Neural cell (in vitro differentiated cells): ENCODE results near the gene CD14. TPM values are rescaled to one million over a fixed set of nuclear protein-coding genes. Genes with fewer than 3 reads are reported as not detected.
"Not testable (repeated sequence)": the region's sequence is repeated elsewhere in the genome, so short reads cannot be mapped to it uniquely, and the experiment has no call there.

Experiments
- H2AFZ ChIP-seq: fragments of 200-600, 300-800 bp; sonication (generic), shearing (Covaris generic); 2 replicates; pipeline ENCODE4 v1.6.0; 2014; ENCODE audit warnings: low read depth, mild to moderate bottlenecking, antibody characterized with exemption, low read length, moderate library complexity
- H3F3A ChIP-seq: fragments of 200-600 bp; shearing (Covaris generic); 2 replicates; pipeline ENCODE4 v1.6.1; 2016; ENCODE audit warnings: mild to moderate bottlenecking, moderate library complexity, mixed read lengths, antibody characterized with exemption, low read length; ENCODE audit not compliant: insufficient read depth, poor library complexity, severe bottlenecking
- H3K27ac ChIP-seq: fragments of 200-600, 300-800 bp; sonication (generic), shearing (Covaris generic); 2 replicates; pipeline ENCODE4 v1.5.1; 2014; ENCODE audit warnings: mild to moderate bottlenecking, low read length, moderate library complexity
- H3K27me3 ChIP-seq: fragments of 300-800, 200-600 bp; sonication (generic), shearing (Covaris generic); 2 replicates; pipeline ENCODE4 v1.6.0; 2014; ENCODE audit warnings: mild to moderate bottlenecking, low read depth, low read length, moderate library complexity; ENCODE audit not compliant: insufficient read depth
- H3K36me3 ChIP-seq: fragments of 300-800, 200-600 bp; sonication (generic), shearing (Covaris generic); 2 replicates; pipeline ENCODE4 v1.5.1; 2014; ENCODE audit warnings: mild to moderate bottlenecking, antibody characterized with exemption, low read length, moderate library complexity; ENCODE audit not compliant: insufficient read depth
- H3K4me2 ChIP-seq: fragments of 300-800, 200-600 bp; sonication (generic), shearing (Covaris generic); 2 replicates; pipeline ENCODE4 v1.6.0; 2014; ENCODE audit warnings: mild to moderate bottlenecking, low read length
- H3K4me3 ChIP-seq: fragments of 300-800, 200-600 bp; sonication (generic), shearing (Covaris generic); 2 replicates; pipeline ENCODE4 v1.5.1; 2014; ENCODE audit warnings: mild to moderate bottlenecking, low read length, moderate library complexity
- H3K79me2 ChIP-seq: fragments of 200-600 bp; shearing (Covaris generic); replicated peaks from 2 replicates; pipeline ENCODE4 v1.6.0; 2014; ENCODE audit warnings: mild to moderate bottlenecking, low read length, moderate library complexity; ENCODE audit not compliant: insufficient read depth
- H3K9ac ChIP-seq: fragments of 300-800, 200-600 bp; sonication (generic), shearing (Covaris generic); 2 replicates; pipeline ENCODE4 v1.6.1; 2016; ENCODE audit warnings: mild to moderate bottlenecking, low read length, mixed read lengths
- H3K9me2 ChIP-seq: fragments of 200-600 bp; shearing (Covaris generic); 2 replicates; pipeline ENCODE4 v1.6.1; 2016; ENCODE audit warnings: mild to moderate bottlenecking, low read length, mixed read lengths; ENCODE audit not compliant: insufficient read depth
- H3K9me3 ChIP-seq: fragments of 200-600, 300-800 bp; sonication (generic), shearing (Covaris generic); 2 replicates; pipeline ENCODE4 v1.6.1; 2016; ENCODE audit warnings: mild to moderate bottlenecking, mixed run types, low read length, moderate library complexity, mixed read lengths
- H4K20me1 ChIP-seq: fragments of 200-600 bp; shearing (Covaris generic); 2 replicates; pipeline ENCODE4 v1.6.1; 2016; ENCODE audit warnings: mild to moderate bottlenecking, mixed run types; ENCODE audit not compliant: insufficient read depth
- CTCF ChIP-seq: fragments of 450-650 bp; IDR thresholded peaks from 2 replicates; pipeline ENCODE4 v1.5.1; 2014; ENCODE audit warnings: antibody characterized with exemption, mild to moderate bottlenecking, moderate library complexity; ENCODE audit not compliant: poor library complexity, severe bottlenecking
- EP300 ChIP-seq: fragments of 450-650 bp; conservative IDR thresholded peaks from 2 replicates; pipeline ENCODE4 v1.6.1; 2014; ENCODE audit warnings: antibody characterized with exemption, mild to moderate bottlenecking, moderate library complexity; ENCODE audit not compliant: poor library complexity, severe bottlenecking
- EZH2 ChIP-seq: fragments of 200-600, 300-800 bp; shearing (Covaris generic), sonication (generic); IDR thresholded peaks from 2 replicates; pipeline ENCODE4 v1.6.1; 2014; ENCODE audit warnings: antibody characterized with exemption, low read length, borderline replicate concordance, mild to moderate bottlenecking; ENCODE audit not compliant: insufficient read depth, poor library complexity, severe bottlenecking
- MXI1 ChIP-seq: fragments of 450-650 bp; conservative IDR thresholded peaks from 2 replicates; pipeline ENCODE4 v1.6.1; 2014; ENCODE audit warnings: antibody characterized with exemption, mild to moderate bottlenecking; ENCODE audit not compliant: poor library complexity, severe bottlenecking
- POLR2AphosphoS5 ChIP-seq: IDR thresholded peaks from 2 replicates; pipeline ENCODE4 v1.6.1; 2012
- RAD21 ChIP-seq: fragments of 450-650 bp; conservative IDR thresholded peaks from 2 replicates; pipeline ENCODE4 v1.6.1; 2014; ENCODE audit warnings: antibody characterized with exemption, mild to moderate bottlenecking, moderate library complexity
- REST ChIP-seq: IDR thresholded peaks from 2 replicates; pipeline ENCODE4 v1.6.1; 2012; ENCODE audit warnings: borderline replicate concordance
- SMC3 ChIP-seq: fragments of 450-650 bp; conservative IDR thresholded peaks from 2 replicates; pipeline ENCODE4 v1.6.1; 2014; ENCODE audit warnings: antibody characterized with exemption, mild to moderate bottlenecking, moderate library complexity; ENCODE audit not compliant: poor library complexity
- TAF1 ChIP-seq: IDR thresholded peaks from 2 replicates; pipeline ENCODE4 v1.6.1; 2012; ENCODE audit warnings: low read depth
- polyA plus RNA-seq: library from polyadenylated mRNA; depleted of rRNA; stranded (reverse); fragments of >200 nt; gene quantifications from 2 replicates; pipeline ENCODE4 v1.2.3, GENCODE V29; 2014

CD14 gene
- polyA plus RNA-seq, 1 donor from 2014 or later, result 1.5 TPM

GRCh38 chr5:140671472-140672125, 38.6 kb upstream of the CD14 start (continued):
- TF ChIP-seq EZH2, result no peak

GRCh38 chr5:140671035-140671434, 38.1 kb upstream of the CD14 start:
- H3K27me3 ChIP-seq, H3K79me2 ChIP-seq, H3K4me2 ChIP-seq, H3K9ac ChIP-seq, H3K9me3 ChIP-seq, H2AFZ ChIP-seq, H3K9me2 ChIP-seq, H3F3A ChIP-seq, H3K4me3 ChIP-seq, H3K27ac ChIP-seq, H3K36me3 ChIP-seq, H4K20me1 ChIP-seq: not testable (repeated sequence)

- Histone ChIP-seq H3K9me2 (no peaks in the 10 kb centered on the region), H3K9me3 (no peaks in the 10 kb centered on the region), H3K9ac (peak within 1 kb of the TSS; percentile 85), H3K27me3 (no peaks in the 10 kb centered on the region), H4K20me1 (no peaks in the 10 kb centered on the region), H3K4me3 (peak within 1 kb of the TSS; percentile 99), H3K4me2 (peak within 1 kb of the TSS; percentile 71), H3K36me3 (peaks cover 7% of the 10 kb centered on the region), H3K27ac (peak within 1 kb of the TSS; percentile 78), H2AFZ (peak within 1 kb of the TSS; percentile 89), H3F3A (no peaks in the 10 kb centered on the region), H3K79me2 (peaks cover 12% of the 10 kb centered on the region)
- TF ChIP-seq SMC3 (peak; percentile 45), CTCF (no peak), MXI1 (peak; percentile 91), TAF1 (no peak), POLR2AphosphoS5 (peak; percentile 82), EZH2 (no peak), EP300 (no peak), REST (no peak), RAD21 (peak; percentile 31)
These were observed 31.6 kb upstream of the CD14 start, which contains the start of gene WDR55 for GRCh38 chr5:140664359-140665119. TSS of gene WDR55 (plus strand) at chr5:140664904. CDS start at chr5:140664913, 9 bp downstream.
